H9 (cell line): ENCODE data around the gene USPL1. TPM values are rescaled to one million over a fixed set of nuclear protein-coding genes. Genes with fewer than 3 reads are reported as not detected.

Experiments
- DNase-seq: peaks from one replicate; pipeline ENCODE4 v3.0.0-alpha.2; 2017
- H2AFZ ChIP-seq: one replicate; pipeline ENCODE4 v1.6.1; 2013; ENCODE audit warnings: mild to moderate bottlenecking, low read length, control low read depth, moderate library complexity
- H2AK5ac ChIP-seq: 2 replicates; pipeline ENCODE4 v1.6.1; 2013; ENCODE audit warnings: low read length, control low read depth, mixed read lengths; ENCODE audit not compliant: insufficient read length
- H2BK120ac ChIP-seq: one replicate; pipeline ENCODE4 v1.6.1; 2013; ENCODE audit warnings: low read depth, mild to moderate bottlenecking, low read length, control low read depth, inconsistent platforms; ENCODE audit not compliant: poor library complexity, severe bottlenecking
- H2BK12ac ChIP-seq: 2 replicates; pipeline ENCODE4 v1.6.1; 2013; ENCODE audit warnings: low read length, control low read depth, mixed read lengths, low read depth; ENCODE audit not compliant: insufficient read length
- H2BK15ac ChIP-seq: 2 replicates; pipeline ENCODE4 v1.6.1; 2013; ENCODE audit warnings: low read depth, low read length, control low read depth
- H2BK20ac ChIP-seq: one replicate; pipeline ENCODE4 v1.6.1; 2013; ENCODE audit warnings: low read depth, mild to moderate bottlenecking, low read length, control low read depth, inconsistent platforms; ENCODE audit not compliant: poor library complexity, severe bottlenecking
- H2BK5ac ChIP-seq: 2 replicates; pipeline ENCODE4 v1.6.1; 2013; ENCODE audit warnings: low read length, control low read depth, mixed read lengths; ENCODE audit not compliant: insufficient read length
- H3K14ac ChIP-seq: 2 replicates; pipeline ENCODE4 v1.6.1; 2013; ENCODE audit warnings: low read length, control low read depth; ENCODE audit not compliant: insufficient read depth
- H3K18ac ChIP-seq: 2 replicates; pipeline ENCODE4 v1.6.1; 2013; ENCODE audit warnings: low read depth, mild to moderate bottlenecking, mixed read lengths, low read length, control low read depth; ENCODE audit not compliant: insufficient read length
- H3K23ac ChIP-seq: 2 replicates; pipeline ENCODE4 v1.6.1; 2013; ENCODE audit warnings: low read length, control low read depth, mixed read lengths, low read depth; ENCODE audit not compliant: insufficient read length
- H3K23me2 ChIP-seq: 2 replicates; pipeline ENCODE4 v1.6.1; 2013; ENCODE audit warnings: low read depth, mild to moderate bottlenecking, mixed read lengths, low read length, control low read depth; ENCODE audit not compliant: insufficient read length, poor library complexity, severe bottlenecking
- H3K27ac ChIP-seq: 2 replicates; pipeline ENCODE4 v1.5.1; 2013; ENCODE audit warnings: low read length, control low read depth, mixed read lengths, low read depth; ENCODE audit not compliant: insufficient read length
- H3K27me3 ChIP-seq: 2 replicates; pipeline ENCODE4 v1.6.1; 2013; ENCODE audit warnings: low read length, control low read depth, inconsistent platforms; ENCODE audit not compliant: insufficient read depth
- H3K4ac ChIP-seq: 2 replicates; pipeline ENCODE4 v1.6.1; 2013; ENCODE audit warnings: low read depth, mild to moderate bottlenecking, control low read depth, inconsistent platforms, low read length, moderate library complexity
- H3K4me1 ChIP-seq: 2 replicates; pipeline ENCODE4 v1.6.1; 2013; ENCODE audit warnings: low read length, control low read depth, inconsistent platforms; ENCODE audit not compliant: insufficient read depth
- H3K4me2 ChIP-seq: 2 replicates; pipeline ENCODE4 v1.6.1; 2013; ENCODE audit warnings: low read length, control low read depth, mixed read lengths; ENCODE audit not compliant: insufficient read length, insufficient read depth
- H3K56ac ChIP-seq: 2 replicates; pipeline ENCODE4 v1.6.1; 2013; ENCODE audit warnings: low read depth, mild to moderate bottlenecking, mixed read lengths, low read length, control low read depth; ENCODE audit not compliant: insufficient read length
- H3K79me1 ChIP-seq: 2 replicates; pipeline ENCODE4 v1.6.1; 2013; ENCODE audit warnings: low read depth, mild to moderate bottlenecking, moderate library complexity, low read length, control low read depth, inconsistent platforms; ENCODE audit not compliant: insufficient read depth, poor library complexity, severe bottlenecking
- H3K79me2 ChIP-seq: 2 replicates; pipeline ENCODE4 v1.6.1; 2013; ENCODE audit warnings: low read length, control low read depth, inconsistent platforms; ENCODE audit not compliant: insufficient read depth
- H3K9ac ChIP-seq: 2 replicates; pipeline ENCODE4 v1.6.1; 2013; ENCODE audit warnings: low read length, control low read depth, mixed read lengths; ENCODE audit not compliant: insufficient read length; ENCODE audit errors: extremely low read depth
- H3K9me3 ChIP-seq: one replicate; pipeline ENCODE4 v1.6.1; 2013; ENCODE audit warnings: low read depth, low read length, inconsistent platforms; ENCODE audit not compliant: control insufficient read depth
- H3T11ph ChIP-seq: one replicate; pipeline ENCODE4 v1.6.1; 2013; ENCODE audit warnings: mild to moderate bottlenecking, low read length, control low read depth, inconsistent platforms
- H4K20me1 ChIP-seq: one replicate; pipeline ENCODE4 v1.6.1; 2013; ENCODE audit not compliant: control insufficient read depth, insufficient read length, insufficient read depth
- H4K5ac ChIP-seq: 2 replicates; pipeline ENCODE4 v1.6.1; 2013; ENCODE audit warnings: low read depth, mild to moderate bottlenecking, mixed read lengths, low read length, control low read depth; ENCODE audit not compliant: insufficient read length
- H4K8ac ChIP-seq: replicated peaks from 2 replicates; pipeline ENCODE4 v1.6.1; 2013; ENCODE audit warnings: low read length, control low read depth, mixed read lengths, low read depth; ENCODE audit not compliant: insufficient read length
- H4K91ac ChIP-seq: 2 replicates; pipeline ENCODE4 v1.6.1; 2013; ENCODE audit warnings: low read depth, mild to moderate bottlenecking, moderate library complexity, mixed read lengths, low read length, control low read depth; ENCODE audit not compliant: insufficient read length
- H3K27ac Mint-ChIP-seq, 3 experiments: 2 replicates in 2 of 3; 3 replicates in 1 of 3; pipeline ENCODE4 v1.8.0; 2020 to 2021; ENCODE audit warnings: mixed read lengths in 3 of 3, mild to moderate bottlenecking in 1 of 3, moderate library complexity in 1 of 3
- H3K27me3 Mint-ChIP-seq: 2 replicates; pipeline ENCODE4 v1.8.0; 2021; ENCODE audit warnings: low read depth, mild to moderate bottlenecking, moderate library complexity, mixed read lengths
- H3K36me3 Mint-ChIP-seq, 3 experiments: 2 replicates in 2 of 3; 3 replicates in 1 of 3; pipeline ENCODE4 v1.8.0; 2020 to 2021; ENCODE audit warnings: low read depth in 3 of 3, mixed read lengths in 3 of 3; ENCODE audit not compliant: insufficient read depth in 1 of 3
- H3K4me1 Mint-ChIP-seq, 2 experiments: 2 replicates each; pipeline ENCODE4 v1.8.0; 2020; ENCODE audit warnings: mixed read lengths in 2 of 2
- H3K4me3 Mint-ChIP-seq, 2 experiments: 2 replicates in 1 of 2; 3 replicates in 1 of 2; pipeline ENCODE4 v1.8.0; 2020 to 2021; ENCODE audit warnings: mild to moderate bottlenecking in 2 of 2, mixed read lengths in 2 of 2, moderate library complexity in 1 of 2
- H3K9me3 Mint-ChIP-seq, 2 experiments: 2 replicates in 1 of 2; 3 replicates in 1 of 2; pipeline ENCODE4 v1.8.0; 2020; ENCODE audit warnings: mild to moderate bottlenecking in 2 of 2, mixed read lengths in 2 of 2, moderate library complexity in 1 of 2
- WGBS: extraction: QIAGEN DNeasy Blood & Tissue Kit; methylation state at CpG from one replicate; pipeline ENCODE4 v1.1.7; 2013; ENCODE audit warnings: missing lambda C conversion rate, low lambda C conversion rate, mixed read lengths; ENCODE audit not compliant: insufficient read length; ENCODE audit errors: extremely low coverage; 5-methylcytosine and 5-hydroxymethylcytosine counted together
- total RNA-seq: library from RNA; stranded (reverse); gene quantifications from 2 replicates; pipeline ENCODE4 v1.2.1, GENCODE V29; 2021
- TF ChIP-seq, protein P1 (sequence below): fragments of 200-600 bp; sonication (generic); conservative IDR thresholded peaks from 3 replicates; pipeline ENCODE4 v1.8.0; 2021; ENCODE audit warnings: antibody characterized with exemption, mild to moderate bottlenecking

USPL1 gene
- total RNA-seq, 1 experiment from 2014 or later = 17.6 TPM

DNA sequence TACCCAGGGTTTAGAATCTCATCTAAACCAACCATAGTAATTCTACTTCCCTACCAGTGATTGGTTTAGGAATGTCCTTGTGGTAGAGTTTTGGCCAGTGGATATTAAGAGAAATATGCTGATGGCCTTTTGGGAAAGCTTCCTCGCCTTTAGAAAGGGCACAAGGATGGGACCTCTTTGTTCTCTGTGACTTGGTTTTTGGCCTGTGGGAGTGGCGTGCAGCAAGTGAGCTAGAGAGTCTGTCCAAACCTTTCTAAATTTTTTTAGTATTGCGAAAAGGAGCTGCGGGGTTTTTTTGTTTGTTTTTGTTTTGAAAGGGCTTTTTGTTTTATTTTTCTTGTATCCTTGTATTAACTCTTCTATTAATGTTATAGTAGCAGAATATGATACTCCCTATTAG lies 20.6 kb downstream of the USPL1 start:
- Histone ChIP-seq H3K4me1 (no peaks in the 10 kb centered on the region), H3K4ac (no peak overlapping the region)

More for the DNA sequence above, 20.6 kb downstream of the USPL1 start:
- Mint-ChIP-seq H3K9me3 (no peaks in the 10 kb centered on the region), H3K36me3 (peaks cover 17 to 53% (median 46%) of the 10 kb centered on the region in 3 experiments), H3K27me3 (no peaks in the 10 kb centered on the region), H3K4me3 (no peak overlapping the region), H3K4me1 (no peaks in the 10 kb centered on the region), H3K27ac (no peak overlapping the region)
- Histone ChIP-seq H3K9ac (no peak overlapping the region), H2BK20ac (no peak overlapping the region), H3K79me1 (no peaks in the 10 kb centered on the region), H2BK15ac (no peak overlapping the region), H3T11ph (no peak overlapping the region), H3K27ac (no peak overlapping the region), H3K14ac (no peak overlapping the region), H2AFZ (no peak overlapping the region), H2BK120ac (no peak overlapping the region), H3K56ac (no peak overlapping the region), H4K20me1 (no peaks in the 10 kb centered on the region), H4K5ac (no peak overlapping the region), H4K91ac (no peak overlapping the region), H3K27me3 (no peaks in the 10 kb centered on the region), H2AK5ac (no peak overlapping the region), H4K8ac (no peak overlapping the region), H3K23me2 (no peaks in the 10 kb centered on the region), H3K9me3 (no peaks in the 10 kb centered on the region), H2BK5ac (no peak overlapping the region), H3K4me2 (no peak overlapping the region), H2BK12ac (no peak overlapping the region), H3K23ac (no peak overlapping the region), H3K18ac (no peak overlapping the region), H3K79me2 (peaks cover 2% of the 10 kb centered on the region; the same call in 1 of the 2 replicates)
- no CpG with 5 or more reads among the region's 4 CpGs for WGBS
- DNase-seq = no peak
- TF ChIP-seq, protein P1, sequence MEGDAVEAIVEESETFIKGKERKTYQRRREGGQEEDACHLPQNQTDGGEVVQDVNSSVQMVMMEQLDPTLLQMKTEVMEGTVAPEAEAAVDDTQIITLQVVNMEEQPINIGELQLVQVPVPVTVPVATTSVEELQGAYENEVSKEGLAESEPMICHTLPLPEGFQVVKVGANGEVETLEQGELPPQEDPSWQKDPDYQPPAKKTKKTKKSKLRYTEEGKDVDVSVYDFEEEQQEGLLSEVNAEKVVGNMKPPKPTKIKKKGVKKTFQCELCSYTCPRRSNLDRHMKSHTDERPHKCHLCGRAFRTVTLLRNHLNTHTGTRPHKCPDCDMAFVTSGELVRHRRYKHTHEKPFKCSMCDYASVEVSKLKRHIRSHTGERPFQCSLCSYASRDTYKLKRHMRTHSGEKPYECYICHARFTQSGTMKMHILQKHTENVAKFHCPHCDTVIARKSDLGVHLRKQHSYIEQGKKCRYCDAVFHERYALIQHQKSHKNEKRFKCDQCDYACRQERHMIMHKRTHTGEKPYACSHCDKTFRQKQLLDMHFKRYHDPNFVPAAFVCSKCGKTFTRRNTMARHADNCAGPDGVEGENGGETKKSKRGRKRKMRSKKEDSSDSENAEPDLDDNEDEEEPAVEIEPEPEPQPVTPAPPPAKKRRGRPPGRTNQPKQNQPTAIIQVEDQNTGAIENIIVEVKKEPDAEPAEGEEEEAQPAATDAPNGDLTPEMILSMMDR = no peak
